Activated CD8-positive, alpha-beta memory T cell treated with anti-CD3 and anti-CD28 coated beads, Interleukin-2, amount 50 U/mL, for 1 hour (primary cell): ENCODE data around the gene COL21A1.
"Not testable (repeated sequence)": the region's sequence is repeated elsewhere in the genome, so short reads cannot be mapped to it uniquely, and the experiment has no call there.

ENCODE experiments used
- DNase-seq: peaks from one replicate; pipeline ENCODE4 v3.0.0-alpha.2; 2020; ENCODE audit errors: extremely low read depth

COL21A1 gene

GRCh38 chr6:56246881-56247653 lies at the start of gene COL21A1:
Gene COL21A1 (minus strand): TSS chr6:56247580. CDS start chr6:56182618, 64,962 bp downstream.
- DNase-seq = no peak

GRCh38 chr6:56293781-56294180 lies 46.4 kb upstream of the COL21A1 start:
- no peak for DNase-seq

GRCh38 chr6:56292505-56293181 lies 45.3 kb upstream of the COL21A1 start:
- DNase-seq = no peak

- no peak for DNase-seq
Observed at GRCh38 chr6:56291302-56291917, 44.0 kb upstream of the COL21A1 start.

- no peak for DNase-seq
Observed at GRCh38 chr6:56289721-56290120, 42.3 kb upstream of the COL21A1 start.

- no peak for DNase-seq
Observed at GRCh38 chr6:56288347-56288746, 41.0 kb upstream of the COL21A1 start.

- DNase-seq = no peak
Observed at GRCh38 chr6:56282391-56282790, 35.0 kb upstream of the COL21A1 start.

GRCh38 chr6:56280126-56280525 lies 32.7 kb upstream of the COL21A1 start:
- no peak for DNase-seq

- DNase-seq = no peak
Observed at GRCh38 chr6:56279331-56280080, 32.1 kb upstream of the COL21A1 start.

GRCh38 chr6:56278171-56278591 lies 30.8 kb upstream of the COL21A1 start:
- no peak for DNase-seq

GRCh38 chr6:56270812-56271441 lies 23.5 kb upstream of the COL21A1 start:
- no peak for DNase-seq

GRCh38 chr6:56268266-56268665 lies 20.9 kb upstream of the COL21A1 start:
- no peak for DNase-seq

GRCh38 chr6:56266011-56266410 lies 18.6 kb upstream of the COL21A1 start:
- DNase-seq = no peak

- no peak for DNase-seq
Observed at GRCh38 chr6:56263596-56264315, 16.4 kb upstream of the COL21A1 start.

- not testable (repeated sequence) for DNase-seq
Observed at GRCh38 chr6:56260593-56260992, 13.2 kb upstream of the COL21A1 start.

- DNase-seq = no peak
Observed at GRCh38 chr6:56259234-56260077, 12.1 kb upstream of the COL21A1 start.

GRCh38 chr6:56255349-56255748 lies 8.0 kb upstream of the COL21A1 start:
- no peak for DNase-seq

GRCh38 chr6:56250266-56250665 lies 2.9 kb upstream of the COL21A1 start:
- DNase-seq = no peak

- DNase-seq = no peak
Observed at GRCh38 chr6:56247654-56248122, 308 bp upstream of the COL21A1 start.

- DNase-seq = no peak
Observed at GRCh38 chr6:56246541-56246880, 869 bp downstream of the COL21A1 start.
